Dedifferentiated amniotic fluid mesenchymal stem cell (primary cell): Measurements from ENCODE around the gene APOO.
A peak's percentile ranks its signal among the peaks of the same experiment; 100 is the strongest.
"Not testable (repeated sequence)": the region's sequence is repeated elsewhere in the genome, so short reads cannot be mapped to it uniquely, and the experiment has no call there.

Experiments
- DNase-seq: peaks from one replicate; pipeline ENCODE4 v3.0.0-alpha.2; 2016; ENCODE audit errors: extremely low spot score

Gene APOO

DNA sequence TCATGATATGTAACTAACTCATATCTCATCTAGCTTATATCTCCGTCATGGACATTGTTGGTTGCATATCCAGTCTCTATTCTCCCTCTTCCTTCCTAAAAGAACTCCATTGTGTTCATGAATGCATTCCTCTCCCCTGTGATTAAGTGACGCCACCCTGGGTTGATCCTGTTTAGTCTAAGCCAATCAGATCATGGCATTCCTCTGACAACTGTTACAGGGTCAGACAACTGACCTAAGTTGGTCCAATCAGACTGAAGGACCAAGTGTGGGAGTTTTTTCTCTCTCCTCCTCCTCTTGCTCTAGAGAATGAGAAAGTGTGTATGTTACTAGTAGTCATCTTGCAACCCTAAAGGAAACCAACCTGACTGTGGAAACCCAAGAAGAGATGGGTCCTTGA, 3.6 kb downstream of the APOO start:
- DNase-seq = no peak

- DNase-seq = peak; percentile 72
These were observed 5.3 kb downstream of the APOO start for GRCh38 chrX:23902419-23902818.

DNA sequence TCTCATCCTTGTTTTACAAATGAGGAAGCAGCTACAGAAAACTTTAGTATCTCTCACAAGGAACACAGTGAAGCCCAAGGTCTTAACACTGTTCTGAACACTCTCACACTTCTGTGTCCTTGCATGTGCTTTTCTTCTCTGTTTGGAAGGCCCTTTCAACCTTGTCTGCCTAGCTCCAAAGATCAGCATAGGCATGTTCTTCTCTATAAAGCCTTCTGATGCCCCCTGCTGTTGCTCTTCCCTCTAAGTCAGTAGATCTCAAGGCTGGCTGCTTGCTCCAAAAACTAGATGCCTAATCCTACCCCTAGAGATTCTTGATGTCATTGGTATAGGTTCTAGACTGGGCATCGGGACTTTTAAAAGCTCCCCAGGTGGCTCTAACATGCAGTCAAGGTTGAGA, 5.9 kb downstream of the APOO start:
- DNase-seq = peak; percentile 69

DNA sequence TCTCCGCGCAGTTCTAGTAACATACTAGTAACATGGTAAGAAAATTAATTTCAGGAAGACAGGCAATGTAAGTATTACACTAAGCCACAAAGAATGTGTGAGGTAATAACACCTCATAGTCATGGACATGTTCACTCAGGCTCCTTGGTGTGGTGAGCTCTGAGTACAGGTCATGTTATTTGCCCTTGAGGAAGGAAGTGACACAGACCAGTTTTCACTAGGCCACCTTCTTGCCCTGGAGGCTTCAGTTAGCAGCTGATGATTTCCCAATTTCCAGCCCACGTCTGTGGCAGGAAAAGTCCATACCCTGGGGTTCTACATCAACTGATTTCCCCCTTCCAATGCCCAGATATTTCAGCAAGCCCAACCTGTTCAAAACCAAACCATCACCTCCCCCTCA, 6.7 kb downstream of the APOO start:
- DNase-seq = no peak

DNA sequence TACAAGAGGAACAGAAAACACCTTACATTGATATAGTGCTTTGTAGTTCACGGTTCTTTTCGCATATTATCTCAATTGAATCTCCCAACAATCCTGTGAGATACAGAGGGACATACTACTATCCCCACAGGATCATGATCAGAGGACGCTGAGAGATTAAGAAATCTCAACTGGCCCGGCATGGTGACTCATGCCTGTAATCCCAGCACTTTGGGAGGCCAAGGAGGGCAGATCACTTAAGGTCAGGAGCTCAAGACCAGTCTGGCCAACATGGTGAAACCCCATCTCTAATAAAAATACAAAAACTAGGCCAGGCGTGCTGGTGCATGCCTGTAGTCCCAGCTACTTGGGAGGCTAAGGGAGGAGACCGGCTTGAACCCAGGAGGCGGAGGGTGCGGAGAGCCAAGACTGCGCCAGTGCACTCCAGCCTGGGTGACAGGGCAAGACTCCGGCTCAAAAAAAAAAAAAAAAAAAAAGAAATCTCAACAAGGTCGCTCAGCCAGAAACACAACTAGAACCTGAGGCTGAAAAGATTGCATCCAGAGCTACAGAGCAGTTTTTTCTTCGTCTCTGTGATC, 7.4 kb downstream of the APOO start:
- DNase-seq = no peak

DNA sequence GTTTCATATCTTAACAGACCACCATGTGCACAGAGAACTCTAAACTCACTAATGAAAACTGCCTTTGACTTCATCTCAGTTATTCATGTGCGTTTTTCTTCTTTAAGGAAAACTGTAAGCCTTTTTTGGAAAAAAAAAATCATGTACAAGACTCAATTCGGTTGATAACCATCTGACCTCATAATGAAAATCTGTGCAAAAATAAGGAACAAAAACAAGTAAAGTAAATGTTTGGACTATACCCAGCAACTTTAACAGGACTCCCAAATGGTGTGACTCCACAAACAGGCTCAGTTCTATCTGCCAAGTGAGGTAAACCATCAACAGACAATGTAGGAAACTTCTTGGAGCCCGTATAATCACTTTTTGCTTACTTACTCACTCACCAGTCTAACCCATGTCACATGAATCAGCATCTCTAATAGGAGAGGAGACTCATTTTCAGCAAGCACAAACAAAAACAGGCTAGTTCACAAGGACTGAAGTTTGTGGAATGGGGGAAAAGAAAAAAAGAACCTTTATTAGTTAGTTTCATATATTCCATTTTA, 9.3 kb downstream of the APOO start:
- no peak for DNase-seq

DNA sequence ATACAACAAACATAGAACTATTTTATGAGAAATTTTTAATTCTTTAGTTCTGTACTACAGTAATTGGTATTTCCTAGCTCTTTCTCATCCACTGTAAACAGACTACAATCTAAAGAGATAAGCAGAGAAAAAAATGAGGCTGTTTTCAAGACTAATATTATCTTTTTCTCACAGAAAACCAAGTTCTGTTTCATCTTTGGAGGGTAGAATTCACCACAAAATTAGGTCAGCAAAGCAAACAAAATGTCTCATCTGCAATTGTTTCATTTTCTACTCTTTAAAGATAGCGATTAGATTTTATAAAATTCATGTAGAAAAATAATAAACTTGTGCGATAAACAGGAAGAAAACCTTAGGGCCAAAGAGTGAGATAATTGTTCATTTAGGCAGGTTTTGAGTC, 10.8 kb downstream of the APOO start:
- DNase-seq = no peak

GRCh38 chrX:23896539-23896938, 11.2 kb downstream of the APOO start:
- not testable (repeated sequence) for DNase-seq

DNA sequence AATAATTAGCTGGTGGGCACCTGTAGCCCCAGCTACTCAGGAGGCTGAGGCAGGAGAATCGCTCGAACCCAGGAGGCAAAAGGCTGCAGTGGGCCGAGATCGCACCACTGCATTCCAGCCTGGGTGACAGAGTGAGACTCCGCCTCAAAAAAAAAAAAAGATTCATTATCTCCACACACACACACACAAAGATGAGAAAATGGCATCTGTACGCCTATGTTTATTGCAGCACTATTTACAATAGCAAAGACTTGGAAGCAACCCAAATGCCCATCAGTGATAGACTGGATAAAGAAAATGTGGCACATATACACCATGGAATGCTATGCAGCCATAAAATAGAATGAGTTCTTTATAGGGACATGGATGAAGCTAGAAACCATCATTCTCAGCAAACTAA, 12.7 kb downstream of the APOO start:
- not testable (repeated sequence) for DNase-seq

- no peak for DNase-seq
These were observed 16.8 kb downstream of the APOO start for GRCh38 chrX:23890933-23891332.

- DNase-seq = no peak
These were observed 18.7 kb downstream of the APOO start for GRCh38 chrX:23888887-23889501.

- no peak for DNase-seq
These were observed 19.8 kb downstream of the APOO start for GRCh38 chrX:23887918-23888317.

DNA sequence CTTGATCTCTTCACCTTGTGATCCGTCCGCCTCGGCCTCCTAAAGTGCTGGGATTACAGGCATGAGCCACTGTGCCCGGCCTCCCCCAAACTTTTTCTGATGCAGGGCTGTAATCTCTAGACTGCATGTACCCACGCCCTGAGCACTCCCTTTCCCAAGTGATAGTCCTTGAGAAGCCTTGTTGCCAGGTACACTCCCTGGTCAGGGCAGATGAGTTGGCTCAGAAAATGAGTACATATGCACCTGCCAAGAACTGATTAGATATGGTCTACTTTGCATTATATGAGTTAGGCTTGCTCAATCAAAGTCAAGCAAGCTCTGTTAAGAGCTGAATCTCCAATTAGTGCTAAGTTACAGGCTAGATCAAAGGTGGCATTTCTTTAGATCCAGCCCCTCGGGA, 20.3 kb downstream of the APOO start:
- DNase-seq = no peak

GRCh38 chrX:23885803-23886202, 21.9 kb downstream of the APOO start:
- no peak for DNase-seq

GRCh38 chrX:23884427-23885024, 23.2 kb downstream of the APOO start:
- no peak for DNase-seq

- peak; percentile 33 for DNase-seq
These were observed 23.9 kb downstream of the APOO start for GRCh38 chrX:23883737-23884354.

- no peak for DNase-seq
These were observed 28.2 kb downstream of the APOO start for GRCh38 chrX:23879380-23880090.

DNA sequence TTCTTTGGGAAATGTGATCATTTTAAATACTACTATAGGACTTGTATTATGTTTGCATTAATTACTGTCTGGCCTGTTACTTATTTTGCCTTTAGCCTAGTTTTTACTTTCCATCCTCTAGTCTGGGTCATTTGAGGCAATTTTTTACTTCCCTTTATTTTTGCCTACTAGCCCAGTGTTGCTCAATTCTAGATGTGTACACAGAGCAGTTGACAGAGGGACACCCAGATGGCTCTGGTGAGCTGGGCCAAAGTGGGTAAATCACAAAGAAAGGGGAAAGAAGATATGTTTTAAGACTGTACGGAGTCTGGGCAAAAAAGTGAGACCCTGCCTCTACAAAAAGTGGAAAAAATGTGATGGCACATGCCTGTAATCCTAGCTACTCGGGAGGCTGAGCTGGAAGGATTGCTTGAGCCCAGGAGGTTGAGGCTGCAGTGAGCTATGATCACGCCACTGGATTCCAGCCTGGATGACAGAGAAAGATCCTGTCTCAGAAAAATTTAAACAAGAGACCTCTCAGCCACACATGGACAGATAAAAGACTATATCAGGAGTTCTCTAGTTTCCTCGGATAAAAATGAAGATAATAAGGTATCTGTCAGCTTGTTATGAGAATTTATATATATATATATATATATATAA, 35.7 kb downstream of the APOO start:
- no peak for DNase-seq

GRCh38 chrX:23870041-23870440, 37.7 kb downstream of the APOO start:
- no peak for DNase-seq

DNA sequence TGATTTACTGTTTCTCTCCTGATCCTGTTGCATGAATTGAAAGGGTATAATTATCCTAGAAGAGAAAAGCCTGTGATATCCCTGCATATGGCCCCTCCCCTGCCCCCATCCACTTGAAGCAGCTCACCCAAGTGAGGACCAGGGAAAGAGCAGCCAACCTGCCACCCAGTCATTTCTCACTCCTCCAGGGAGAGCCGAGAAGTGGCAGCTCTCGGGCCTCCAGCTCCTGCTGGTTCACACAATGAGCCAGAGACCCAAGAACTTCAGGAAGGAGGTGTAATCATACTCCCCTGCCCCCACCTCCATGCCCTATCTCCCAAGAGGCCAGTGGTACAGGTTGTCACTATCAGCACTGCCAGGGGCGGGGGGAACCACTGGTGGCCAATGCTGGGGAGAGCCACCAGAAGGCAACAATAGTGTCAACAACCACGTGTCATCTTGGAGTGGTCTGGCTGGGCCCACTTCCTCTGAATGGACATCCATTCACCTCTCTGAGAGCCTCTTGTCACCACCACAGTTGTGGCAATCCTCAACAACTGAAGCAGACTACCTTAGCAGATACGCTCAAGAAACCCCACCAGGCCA, 42.9 kb downstream of the APOO start:
- DNase-seq = no peak

DNA sequence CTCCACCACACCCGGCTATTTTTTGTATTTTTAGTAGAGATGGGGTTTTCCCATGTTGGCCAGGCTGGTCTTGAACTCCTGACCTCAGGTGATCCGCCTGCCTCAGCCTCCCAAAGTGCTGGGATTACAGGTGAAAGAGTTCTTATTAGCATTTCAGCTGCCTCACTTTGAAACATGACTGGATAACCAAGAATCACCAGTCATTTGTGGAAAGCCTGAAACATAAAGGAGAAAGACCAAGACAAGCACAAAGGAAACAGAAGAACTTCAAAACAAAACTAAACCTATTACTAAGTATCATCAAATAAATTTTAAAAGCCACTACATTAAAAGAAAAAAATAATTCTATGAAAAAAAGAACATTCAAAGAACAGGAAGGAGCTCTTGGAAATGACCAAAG, 45.8 kb downstream of the APOO start:
- DNase-seq = not testable (repeated sequence)
